ENCODE results near the gene MYH4.

The MYH4 gene

DNA sequence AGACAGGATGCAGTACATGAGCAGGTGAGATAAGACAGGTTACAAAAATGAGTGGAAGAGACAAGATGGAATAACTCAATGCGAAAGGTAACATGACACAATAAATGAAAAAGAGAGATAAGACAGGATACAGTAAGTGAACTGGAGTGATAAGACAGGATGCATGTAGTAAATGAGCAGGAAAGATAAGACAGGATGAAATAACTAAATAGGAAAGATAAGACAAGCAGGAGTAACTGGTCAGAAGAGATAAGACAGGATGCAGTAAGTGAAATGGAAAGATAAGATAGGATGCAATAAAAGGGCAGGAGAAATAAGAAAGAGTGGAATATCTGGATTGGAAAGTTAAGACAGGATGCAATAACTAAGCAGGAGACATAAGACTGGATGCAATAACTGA lies 8.3 kb upstream of the MYH4 start:
- TF ChIP-seq, protein P1, sequence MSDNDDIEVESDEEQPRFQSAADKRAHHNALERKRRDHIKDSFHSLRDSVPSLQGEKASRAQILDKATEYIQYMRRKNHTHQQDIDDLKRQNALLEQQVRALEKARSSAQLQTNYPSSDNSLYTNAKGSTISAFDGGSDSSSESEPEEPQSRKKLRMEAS (IDR thresholded peaks at IDR 0.05), result no peak
- TF ChIP-seq FOXM1 (IDR thresholded peaks at IDR 0.05; ENCODE audit: borderline replicate concordance, low read depth) (no peak), YY1 (IDR thresholded peaks at IDR 0.05; ENCODE audit: low read depth) (no peak), NFIC (IDR thresholded peaks at IDR 0.05) (no peak), RAD21 (IDR thresholded peaks at IDR 0.05; ENCODE audit: low read depth) (no peak), CREB1 (IDR thresholded peaks at IDR 0.05; ENCODE audit: low read depth) (no peak), TCF12 (IDR thresholded peaks at IDR 0.05; ENCODE audit: low read depth) (no peak), TEAD4 (IDR thresholded peaks at IDR 0.05) (no peak)
- TF ChIP-seq, protein P2, sequence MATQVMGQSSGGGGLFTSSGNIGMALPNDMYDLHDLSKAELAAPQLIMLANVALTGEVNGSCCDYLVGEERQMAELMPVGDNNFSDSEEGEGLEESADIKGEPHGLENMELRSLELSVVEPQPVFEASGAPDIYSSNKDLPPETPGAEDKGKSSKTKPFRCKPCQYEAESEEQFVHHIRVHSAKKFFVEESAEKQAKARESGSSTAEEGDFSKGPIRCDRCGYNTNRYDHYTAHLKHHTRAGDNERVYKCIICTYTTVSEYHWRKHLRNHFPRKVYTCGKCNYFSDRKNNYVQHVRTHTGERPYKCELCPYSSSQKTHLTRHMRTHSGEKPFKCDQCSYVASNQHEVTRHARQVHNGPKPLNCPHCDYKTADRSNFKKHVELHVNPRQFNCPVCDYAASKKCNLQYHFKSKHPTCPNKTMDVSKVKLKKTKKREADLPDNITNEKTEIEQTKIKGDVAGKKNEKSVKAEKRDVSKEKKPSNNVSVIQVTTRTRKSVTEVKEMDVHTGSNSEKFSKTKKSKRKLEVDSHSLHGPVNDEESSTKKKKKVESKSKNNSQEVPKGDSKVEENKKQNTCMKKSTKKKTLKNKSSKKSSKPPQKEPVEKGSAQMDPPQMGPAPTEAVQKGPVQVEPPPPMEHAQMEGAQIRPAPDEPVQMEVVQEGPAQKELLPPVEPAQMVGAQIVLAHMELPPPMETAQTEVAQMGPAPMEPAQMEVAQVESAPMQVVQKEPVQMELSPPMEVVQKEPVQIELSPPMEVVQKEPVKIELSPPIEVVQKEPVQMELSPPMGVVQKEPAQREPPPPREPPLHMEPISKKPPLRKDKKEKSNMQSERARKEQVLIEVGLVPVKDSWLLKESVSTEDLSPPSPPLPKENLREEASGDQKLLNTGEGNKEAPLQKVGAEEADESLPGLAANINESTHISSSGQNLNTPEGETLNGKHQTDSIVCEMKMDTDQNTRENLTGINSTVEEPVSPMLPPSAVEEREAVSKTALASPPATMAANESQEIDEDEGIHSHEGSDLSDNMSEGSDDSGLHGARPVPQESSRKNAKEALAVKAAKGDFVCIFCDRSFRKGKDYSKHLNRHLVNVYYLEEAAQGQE (IDR thresholded peaks at IDR 0.05; ENCODE audit: low read depth), result no peak

DNA sequence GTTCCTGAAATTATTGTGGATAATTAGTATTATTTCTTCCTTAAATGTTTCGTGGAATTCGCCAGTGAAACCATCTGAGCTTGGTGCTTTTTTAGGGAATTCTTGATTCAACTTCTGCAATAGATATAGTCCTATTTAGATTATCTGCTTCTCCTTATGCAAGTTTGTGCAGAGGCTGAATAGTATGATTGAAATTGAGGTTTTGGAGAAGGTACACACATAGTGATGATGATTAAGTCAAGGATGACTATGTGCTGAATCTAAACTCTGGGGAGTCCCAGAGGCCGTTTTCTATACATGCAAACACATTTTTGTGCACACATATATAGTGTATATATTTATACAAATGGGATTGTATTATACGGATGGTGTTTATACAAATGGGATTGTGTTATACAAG lies 5.2 kb upstream of the MYH4 start:
- TF ChIP-seq YY1 (IDR thresholded peaks at IDR 0.05; ENCODE audit: low read depth), result no peak
- TF ChIP-seq, protein P3, sequence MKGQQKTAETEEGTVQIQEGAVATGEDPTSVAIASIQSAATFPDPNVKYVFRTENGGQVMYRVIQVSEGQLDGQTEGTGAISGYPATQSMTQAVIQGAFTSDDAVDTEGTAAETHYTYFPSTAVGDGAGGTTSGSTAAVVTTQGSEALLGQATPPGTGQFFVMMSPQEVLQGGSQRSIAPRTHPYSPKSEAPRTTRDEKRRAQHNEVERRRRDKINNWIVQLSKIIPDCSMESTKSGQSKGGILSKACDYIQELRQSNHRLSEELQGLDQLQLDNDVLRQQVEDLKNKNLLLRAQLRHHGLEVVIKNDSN (IDR thresholded peaks at IDR 0.05), result no peak
- TF ChIP-seq TAF1 (IDR thresholded peaks at IDR 0.05; ENCODE audit: low read depth), result no peak
- no peak for TF ChIP-seq TCF12 (IDR thresholded peaks at IDR 0.05; ENCODE audit: low read depth)
- TF ChIP-seq CREB1 (IDR thresholded peaks at IDR 0.05; ENCODE audit: low read depth), result no peak
- no peak for TF ChIP-seq EP300 (IDR thresholded peaks at IDR 0.05; ENCODE audit: borderline replicate concordance)
- no peak for TF ChIP-seq RAD21 (IDR thresholded peaks at IDR 0.05; ENCODE audit: low read depth)
- TF ChIP-seq, protein P1 (IDR thresholded peaks at IDR 0.05), result no peak
- no peak for TF ChIP-seq FOXM1 (IDR thresholded peaks at IDR 0.05; ENCODE audit: borderline replicate concordance, low read depth)
- no peak for TF ChIP-seq NFIC (IDR thresholded peaks at IDR 0.05)
- no peak for TF ChIP-seq CEBPB (IDR thresholded peaks at IDR 0.05)
- TF ChIP-seq EGR1 (IDR thresholded peaks at IDR 0.05), result no peak
- TF ChIP-seq, protein P2 (IDR thresholded peaks at IDR 0.05; ENCODE audit: low read depth), result no peak

DNA sequence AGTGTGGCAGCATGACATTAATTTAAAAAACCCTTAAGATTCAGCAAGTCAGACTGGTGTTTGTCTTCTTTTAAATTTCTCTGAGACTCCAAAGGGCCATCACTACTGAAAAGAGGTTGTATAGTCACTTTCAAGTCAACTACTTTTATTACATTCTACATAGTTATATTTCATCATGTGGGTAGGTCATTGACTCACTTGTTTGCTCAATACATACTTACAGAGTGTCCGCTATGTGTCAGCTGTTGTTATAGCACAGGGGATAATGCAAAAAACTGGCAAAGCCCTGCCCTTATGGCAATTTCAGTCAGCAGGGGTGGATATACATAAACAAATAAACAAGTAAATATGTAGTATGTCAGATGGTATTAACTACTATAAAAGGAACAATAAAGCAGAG lies 2.5 kb upstream of the MYH4 start:
- TF ChIP-seq CEBPB (IDR thresholded peaks at IDR 0.05) (no peak), TCF12 (IDR thresholded peaks at IDR 0.05; ENCODE audit: low read depth) (no peak), CREB1 (IDR thresholded peaks at IDR 0.05; ENCODE audit: low read depth) (no peak), TAF1 (IDR thresholded peaks at IDR 0.05; ENCODE audit: low read depth) (no peak), FOXM1 (IDR thresholded peaks at IDR 0.05; ENCODE audit: borderline replicate concordance, low read depth) (no peak), NFIC (IDR thresholded peaks at IDR 0.05) (no peak), RAD21 (IDR thresholded peaks at IDR 0.05; ENCODE audit: low read depth) (no peak), TEAD4 (IDR thresholded peaks at IDR 0.05) (no peak), EGR1 (IDR thresholded peaks at IDR 0.05) (no peak), EP300 (IDR thresholded peaks at IDR 0.05; ENCODE audit: borderline replicate concordance) (no peak), YY1 (IDR thresholded peaks at IDR 0.05; ENCODE audit: low read depth) (no peak), ZBTB7A (IDR thresholded peaks at IDR 0.05; ENCODE audit: low read depth) (no peak)
- TF ChIP-seq, protein P1 (IDR thresholded peaks at IDR 0.05), result no peak
- TF ChIP-seq, protein P2 (IDR thresholded peaks at IDR 0.05; ENCODE audit: low read depth), result no peak
- TF ChIP-seq, protein P3 (IDR thresholded peaks at IDR 0.05), result no peak

DNA sequence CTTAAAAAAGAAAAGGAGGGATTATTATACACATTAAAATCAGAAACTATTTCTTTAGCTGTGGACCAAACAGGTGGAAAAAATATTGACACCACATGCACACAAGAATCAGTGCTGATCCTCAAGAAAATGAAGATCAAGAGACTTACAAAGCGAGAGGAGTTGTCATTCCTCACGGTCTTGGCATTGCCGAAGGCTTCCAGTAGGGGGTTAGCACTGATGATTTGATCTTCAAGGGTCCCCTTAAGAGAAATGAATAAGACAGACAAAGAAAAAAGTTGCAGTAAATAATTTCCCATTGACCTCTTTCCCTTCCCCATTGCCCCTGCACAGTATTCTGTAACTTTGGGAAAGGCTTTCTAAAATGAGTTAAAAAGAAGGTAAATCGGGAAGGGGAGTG lies 6.0 kb downstream of the MYH4 start:
- TF ChIP-seq, protein P1 (IDR thresholded peaks at IDR 0.05), result no peak
- TF ChIP-seq RAD21 (IDR thresholded peaks at IDR 0.05; ENCODE audit: low read depth) (no peak), TEAD4 (IDR thresholded peaks at IDR 0.05) (no peak), TCF12 (IDR thresholded peaks at IDR 0.05; ENCODE audit: low read depth) (no peak), NFIC (IDR thresholded peaks at IDR 0.05) (no peak), EGR1 (IDR thresholded peaks at IDR 0.05) (no peak), ZBTB7A (IDR thresholded peaks at IDR 0.05; ENCODE audit: low read depth) (no peak), YY1 (IDR thresholded peaks at IDR 0.05; ENCODE audit: low read depth) (no peak), CEBPB (IDR thresholded peaks at IDR 0.05) (no peak)
